Panc1 (cell line): ENCODE measurements around the gene CLEC14A. TPM values are rescaled to one million over a fixed set of nuclear protein-coding genes. Genes with fewer than 3 reads are reported as not detected.

Experiments
- ATAC-seq: fragments of 200-7000 bp; cut with Tn5 transposase; 2 replicates; pipeline ENCODE4 v1.9.1; 2020; ENCODE audit warnings: mild to moderate bottlenecking, moderate library complexity
- BruUV-seq: library from RNA; stranded (reverse); fragments of 400-500 nt; replicated peaks from 2 replicates; lab custom pipeline; 2021; lab: Mats Ljungman, UMichigan
- CTCF ChIA-PET: fragments of 300-600 bp; sonication (Branson Sonifier 250); formaldehyde crosslinking; loops from one replicate; lab custom pipeline; 2022; ENCODE audit warnings: antibody characterized with exemption; lab: Charles Lee
- POLR2A ChIA-PET: fragments of 300-600 bp; sonication (Branson Sonifier 250); formaldehyde crosslinking; loops from one replicate; lab custom pipeline; 2022; ENCODE audit warnings: antibody characterized with exemption; lab: Charles Lee
- DNase-seq: peaks from one replicate; pipeline ENCODE4 v3.0.0-alpha.2; 2010; ENCODE audit warnings: low read depth, low spot score
- H3K27ac ChIP-seq: 2 replicates; pipeline ENCODE4 v1.5.1; 2011; ENCODE audit warnings: mild to moderate bottlenecking, low read length, inconsistent platforms
- H3K27me3 ChIP-seq: fragments of 200-500 bp; sonication (Bioruptor generic); 2 replicates; pipeline ENCODE4 v1.6.0; 2014; ENCODE audit warnings: low read length, inconsistent platforms; ENCODE audit not compliant: control insufficient read depth, insufficient read depth
- H3K36me3 ChIP-seq: fragments of 200-500 bp; sonication (Bioruptor generic); 2 replicates; pipeline ENCODE4 v1.5.1; 2014; ENCODE audit warnings: inconsistent platforms, mild to moderate bottlenecking, low read length, moderate library complexity; ENCODE audit not compliant: control insufficient read depth, insufficient read depth
- H3K4me1 ChIP-seq: 2 replicates; pipeline ENCODE4 v1.5.1; 2011; ENCODE audit warnings: inconsistent platforms, mild to moderate bottlenecking, low read length, moderate library complexity; ENCODE audit not compliant: control insufficient read depth, insufficient read depth
- H3K4me3 ChIP-seq, 2 experiments: 2 replicates each; pipeline ENCODE4 v1.5.1; 2011 to 2012; ENCODE audit warnings: low read depth in 2 of 2, low read length in 2 of 2, mild to moderate bottlenecking in 2 of 2, inconsistent platforms in 1 of 2, moderate library complexity in 1 of 2
- H3K9me3 ChIP-seq: fragments of 200-500 bp; sonication (Bioruptor generic); 2 replicates; pipeline ENCODE4 v1.5.1; 2014; ENCODE audit warnings: low read depth, mild to moderate bottlenecking, inconsistent platforms, low read length, moderate library complexity; ENCODE audit not compliant: control insufficient read depth, insufficient read depth
- CTCF ChIP-seq: fragments of 450-650 bp; IDR thresholded peaks from 2 replicates; pipeline ENCODE4 v1.5.1; 2017; ENCODE audit warnings: mild to moderate bottlenecking
- POLR2AphosphoS5 ChIP-seq: IDR thresholded peaks from 2 replicates; pipeline ENCODE4 v1.6.1; 2012; ENCODE audit warnings: mild to moderate bottlenecking, low read depth, low read length, moderate library complexity
- REST ChIP-seq, 2 experiments: IDR thresholded peaks; 2 replicates each; pipeline ENCODE4 v1.6.1; 2011 to 2012; ENCODE audit warnings: low read depth in 2 of 2, control low read depth in 1 of 2, low read length in 1 of 2, mild to moderate bottlenecking in 1 of 2, moderate library complexity in 1 of 2; ENCODE audit not compliant: insufficient read depth in 1 of 2
- SIN3A ChIP-seq: IDR thresholded peaks from 2 replicates; pipeline ENCODE4 v1.6.1; 2012; ENCODE audit warnings: low read depth, mild to moderate bottlenecking, low read length, moderate library complexity, borderline replicate concordance; ENCODE audit not compliant: insufficient read depth
- TCF7L2 ChIP-seq: IDR thresholded peaks from 2 replicates; pipeline ENCODE4 v1.6.1; 2011; ENCODE audit warnings: mild to moderate bottlenecking, low read depth, low read length, inconsistent platforms
- in situ Hi-C: cut with HindIII; loops from 2 replicates; pipeline ENCODE4 v1.10.0; 2016; ENCODE audit warnings: low sequenced_read_pairs, low pct_unique_long_range_greater_than_20kb
- intact Hi-C: fragments of 100-400 bp; cut with micrococcal nuclease; formaldehyde crosslinking; loops from one replicate; pipeline ENCODE4 v1.10.0; 2022; ENCODE audit not compliant: unreplicated experiment
- total RNA-seq: library from RNA; stranded (reverse); gene quantifications from one replicate; pipeline ENCODE4 v1.2.1, GENCODE V29; 2021; ENCODE audit not compliant: unreplicated experiment

The CLEC14A gene
- total RNA-seq, 1 experiment from 2014 or later = 0.10 TPM

- ATAC-seq = no peak
- Histone ChIP-seq H3K27me3 (no peaks in the 10 kb centered on the region), H3K36me3 (no peaks in the 10 kb centered on the region), H3K9me3 (no peaks in the 10 kb centered on the region), H3K4me1 (no peaks in the 10 kb centered on the region), H3K4me3 (no peak overlapping the region), H3K27ac (no peak overlapping the region)
- no TSS peak for BruUV-seq
- DNase-seq = no peak
- in situ Hi-C loops = no loop called here
- CTCF ChIA-PET = no interaction called here
- intact Hi-C loops = no loop called here
- POLR2A ChIA-PET = no interaction called here
- no peak for TF ChIP-seq POLR2AphosphoS5
- no peak for TF ChIP-seq CTCF
- no peak for TF ChIP-seq REST (IDR thresholded peaks at IDR 0.05; ENCODE audit: insufficient read depth in 1 of 2, low read depth in 2 of 2, low read length in 1 of 2)
- no peak for TF ChIP-seq SIN3A
- TF ChIP-seq TCF7L2 = no peak
These were observed 30.6 kb upstream of the CLEC14A start for GRCh38 chr14:38286452-38286851.

GRCh38 chr14:38285962-38286361, 30.1 kb upstream of the CLEC14A start:
- Histone ChIP-seq H3K4me3 (no peak overlapping the region), H3K27me3 (no peaks in the 10 kb centered on the region), H3K4me1 (no peaks in the 10 kb centered on the region), H3K9me3 (no peaks in the 10 kb centered on the region), H3K36me3 (no peaks in the 10 kb centered on the region), H3K27ac (no peak overlapping the region)
- BruUV-seq = no TSS peak
- in situ Hi-C loops = no loop called here
- intact Hi-C loops = no loop called here
- DNase-seq = no peak
- no peak for ATAC-seq
- ChIA-PET POLR2A (no interaction called here), CTCF (no interaction called here)
- no peak for TF ChIP-seq SIN3A
- no peak for TF ChIP-seq CTCF
- no peak for TF ChIP-seq REST (IDR thresholded peaks at IDR 0.05; ENCODE audit: insufficient read depth in 1 of 2, low read depth in 2 of 2, low read length in 1 of 2)
- TF ChIP-seq POLR2AphosphoS5 = no peak
- no peak for TF ChIP-seq TCF7L2
